GM18505 (cell line): ENCODE measurements around the gene DOC2B.
"Not testable (repeated sequence)": the region's sequence is repeated elsewhere in the genome, so short reads cannot be mapped to it uniquely, and the experiment has no call there.

ENCODE experiments used
- ATAC-seq: cut with Tn5 transposase; IDR thresholded peaks from one replicate; pipeline ENCODE4 v1.9.1; 2021; ENCODE audit not compliant: unreplicated experiment
- POLR2A ChIP-seq: IDR thresholded peaks from 4 replicates; pipeline ENCODE4 v1.6.1; 2011; ENCODE audit warnings: borderline replicate concordance; ENCODE audit not compliant: insufficient read depth, insufficient read length; ENCODE audit errors: extremely low read depth

Gene DOC2B

GRCh38 chr17:171871-172270, 9.6 kb downstream of the DOC2B start:
- no peak for ATAC-seq
- no peak for TF ChIP-seq POLR2A

GRCh38 chr17:170130-170670, 11.2 kb downstream of the DOC2B start:
- ATAC-seq, result no peak
- no peak for TF ChIP-seq POLR2A

GRCh38 chr17:168614-169013, 12.8 kb downstream of the DOC2B start:
- ATAC-seq, result not testable (repeated sequence)

GRCh38 chr17:165939-166338, 15.5 kb downstream of the DOC2B start:
- no peak for TF ChIP-seq POLR2A
- ATAC-seq, result no peak

GRCh38 chr17:164303-165235, 16.9 kb downstream of the DOC2B start:
- ATAC-seq, result no peak
- no peak for TF ChIP-seq POLR2A

GRCh38 chr17:163514-164098, 17.8 kb downstream of the DOC2B start:
- TF ChIP-seq POLR2A, result no peak

GRCh38 chr17:162689-163088, 18.8 kb downstream of the DOC2B start:
- no peak for ATAC-seq
- no peak for TF ChIP-seq POLR2A

More at GRCh38 chr17:163514-164098, 17.8 kb downstream of the DOC2B start:
- no peak for ATAC-seq

GRCh38 chr17:161481-161880, 20.0 kb downstream of the DOC2B start:
- TF ChIP-seq POLR2A, result no peak
- no peak for ATAC-seq

GRCh38 chr17:160336-160735, 21.1 kb downstream of the DOC2B start:
- no peak for ATAC-seq
- no peak for TF ChIP-seq POLR2A

GRCh38 chr17:159609-160008, 21.8 kb downstream of the DOC2B start:
- ATAC-seq, result no peak
- no peak for TF ChIP-seq POLR2A

GRCh38 chr17:158379-158778, 23.1 kb downstream of the DOC2B start:
- no peak for TF ChIP-seq POLR2A
- no peak for ATAC-seq

GRCh38 chr17:157901-158300, 23.5 kb downstream of the DOC2B start:
- no peak for ATAC-seq
- TF ChIP-seq POLR2A, result no peak

- no peak for TF ChIP-seq POLR2A
- no peak for ATAC-seq
These were observed 24.5 kb downstream of the DOC2B start for GRCh38 chr17:156946-157345.

GRCh38 chr17:156094-156621, 25.3 kb downstream of the DOC2B start:
- no peak for TF ChIP-seq POLR2A
- ATAC-seq, result no peak

GRCh38 chr17:155576-155975, 25.9 kb downstream of the DOC2B start:
- TF ChIP-seq POLR2A, result no peak
- ATAC-seq, result no peak

- no peak for ATAC-seq
- TF ChIP-seq POLR2A, result no peak
These were observed 27.6 kb downstream of the DOC2B start for GRCh38 chr17:153851-154250.
